NB4 (cell line): ENCODE measurements around the gene NRCAM.

Source experiments
- DNase-seq: peaks from one replicate; pipeline ENCODE4 v3.0.0; 2010; ENCODE audit warnings: low read depth
- H3K4me3 ChIP-seq: one replicate; pipeline ENCODE4 v1.5.1; 2011; ENCODE audit warnings: mild to moderate bottlenecking, low read depth, low read length, moderate library complexity
- MAX ChIP-seq: IDR thresholded peaks from 2 replicates; pipeline ENCODE4 v1.6.1; 2011; ENCODE audit warnings: low read depth, low read length
- MYC ChIP-seq: IDR thresholded peaks from 2 replicates; pipeline ENCODE4 v1.6.1; 2011; ENCODE audit warnings: low read depth, low read length
- POLR2A ChIP-seq: IDR thresholded peaks from 2 replicates; pipeline ENCODE4 v1.6.1; 2011; ENCODE audit warnings: mild to moderate bottlenecking; ENCODE audit not compliant: insufficient read length; ENCODE audit errors: extremely low read depth
- TF ChIP-seq, protein P1 (sequence below): IDR thresholded peaks from one replicate; pipeline ENCODE4 v1.5.1; 2012; ENCODE audit warnings: low read depth, low read length

NRCAM gene

DNA sequence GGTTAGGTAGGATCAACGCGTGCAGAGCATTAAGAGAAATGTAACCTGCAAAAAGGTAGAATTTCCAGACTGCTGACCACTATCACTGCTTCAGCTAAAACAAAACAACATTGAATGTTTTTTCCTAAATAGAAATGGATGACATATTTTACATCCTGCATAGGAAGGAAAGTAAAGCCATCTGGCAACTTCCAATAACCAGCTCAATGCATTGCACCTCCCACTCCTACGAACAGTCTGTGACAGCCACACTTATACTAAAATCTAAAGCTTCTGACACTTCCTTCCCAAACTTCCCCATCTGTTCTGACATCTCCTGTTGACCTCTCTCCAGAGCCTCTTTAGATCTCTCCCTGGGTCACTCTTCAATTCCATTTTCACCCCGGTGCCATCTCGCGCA is 47.1 kb downstream of the NRCAM start:
- TF ChIP-seq MYC (no peak), POLR2A (no peak), MAX (no peak)
- TF ChIP-seq, protein P1, sequence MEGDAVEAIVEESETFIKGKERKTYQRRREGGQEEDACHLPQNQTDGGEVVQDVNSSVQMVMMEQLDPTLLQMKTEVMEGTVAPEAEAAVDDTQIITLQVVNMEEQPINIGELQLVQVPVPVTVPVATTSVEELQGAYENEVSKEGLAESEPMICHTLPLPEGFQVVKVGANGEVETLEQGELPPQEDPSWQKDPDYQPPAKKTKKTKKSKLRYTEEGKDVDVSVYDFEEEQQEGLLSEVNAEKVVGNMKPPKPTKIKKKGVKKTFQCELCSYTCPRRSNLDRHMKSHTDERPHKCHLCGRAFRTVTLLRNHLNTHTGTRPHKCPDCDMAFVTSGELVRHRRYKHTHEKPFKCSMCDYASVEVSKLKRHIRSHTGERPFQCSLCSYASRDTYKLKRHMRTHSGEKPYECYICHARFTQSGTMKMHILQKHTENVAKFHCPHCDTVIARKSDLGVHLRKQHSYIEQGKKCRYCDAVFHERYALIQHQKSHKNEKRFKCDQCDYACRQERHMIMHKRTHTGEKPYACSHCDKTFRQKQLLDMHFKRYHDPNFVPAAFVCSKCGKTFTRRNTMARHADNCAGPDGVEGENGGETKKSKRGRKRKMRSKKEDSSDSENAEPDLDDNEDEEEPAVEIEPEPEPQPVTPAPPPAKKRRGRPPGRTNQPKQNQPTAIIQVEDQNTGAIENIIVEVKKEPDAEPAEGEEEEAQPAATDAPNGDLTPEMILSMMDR: no peak
- H3K4me3 ChIP-seq: no peak overlapping the region
- no peak for DNase-seq

- H3K4me3 ChIP-seq: no peak overlapping the region
- TF ChIP-seq MAX (no peak), MYC (no peak), POLR2A (no peak)
- TF ChIP-seq, protein P1: no peak
- no peak for DNase-seq
These were observed 47.8 kb downstream of the NRCAM start for GRCh38 chr7:108408296-108408991.

DNA sequence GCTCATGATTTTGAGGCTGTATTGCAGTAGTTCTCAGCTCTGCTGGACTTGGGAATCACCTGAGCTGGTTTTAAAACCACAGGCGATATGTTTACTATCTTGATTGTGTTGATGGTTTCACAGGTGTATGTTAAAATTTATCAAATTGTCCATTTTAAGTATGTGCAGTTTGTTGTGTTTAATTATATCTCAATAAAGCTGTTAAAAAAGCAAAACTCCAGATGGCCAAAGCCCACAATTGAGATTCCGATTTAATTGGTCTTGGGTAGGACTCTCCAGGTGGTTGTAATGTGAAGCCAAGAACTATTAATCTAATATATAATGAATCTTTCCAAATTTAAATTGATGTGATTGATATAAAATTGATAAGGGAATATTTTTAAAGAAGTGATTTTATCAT is 48.6 kb downstream of the NRCAM start:
- H3K4me3 ChIP-seq: no peak overlapping the region
- TF ChIP-seq, protein P1: no peak
- TF ChIP-seq MYC: no peak
- TF ChIP-seq MAX: no peak
- TF ChIP-seq POLR2A: no peak
- no peak for DNase-seq

GRCh38 chr7:108406222-108406890 is 49.9 kb downstream of the NRCAM start:
- no peak overlapping the region for H3K4me3 ChIP-seq
- TF ChIP-seq MAX (no peak), POLR2A (no peak), MYC (no peak)
- TF ChIP-seq, protein P1: no peak
- no peak for DNase-seq

DNA sequence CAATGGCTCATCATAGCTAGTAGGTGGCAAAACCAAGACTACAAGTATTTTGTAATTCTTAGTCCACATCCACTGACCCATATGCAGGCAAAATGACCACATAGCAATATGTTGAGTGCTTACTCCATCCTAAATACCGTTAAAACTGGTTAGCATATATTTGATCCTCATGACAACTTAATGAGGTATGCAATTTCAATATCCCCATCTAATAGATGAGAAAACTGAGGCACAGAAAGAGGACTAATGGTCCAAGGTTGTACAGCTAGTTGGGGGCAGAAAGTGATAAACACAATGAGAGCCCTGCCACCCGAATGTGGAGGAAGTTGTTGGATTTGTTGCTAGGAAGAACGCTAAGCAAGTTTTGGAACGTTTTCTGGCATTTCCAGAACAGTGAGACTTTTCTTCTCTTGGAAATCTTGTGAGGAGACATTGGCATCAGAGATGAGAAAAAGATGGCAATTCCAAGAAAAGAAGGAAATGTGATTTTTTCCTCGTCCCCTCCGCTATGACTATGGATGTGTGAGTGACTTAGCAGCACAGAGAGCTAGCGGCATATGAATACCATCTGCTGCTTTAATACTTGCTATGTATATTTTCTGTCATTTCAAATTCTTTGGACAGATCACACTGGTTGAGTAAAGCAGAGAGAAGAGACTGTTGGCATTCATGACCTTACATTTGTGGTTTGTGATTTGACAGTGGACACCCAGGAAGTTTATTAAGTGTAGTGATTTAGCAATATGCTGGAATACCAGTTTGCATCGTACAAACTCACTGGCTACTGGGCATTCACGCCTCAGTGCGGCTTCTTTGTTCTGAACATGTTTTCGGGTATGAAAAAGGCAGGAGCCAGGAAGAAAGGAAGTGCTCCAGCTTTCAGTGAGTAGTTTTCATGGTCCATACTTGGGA is 51.5 kb downstream of the NRCAM start:
- TF ChIP-seq MYC (no peak), POLR2A (no peak), MAX (no peak)
- TF ChIP-seq, protein P1: no peak
- H3K4me3 ChIP-seq: no peak overlapping the region
- no peak for DNase-seq
